ENCODE measurements around the gene DCAF5.

DNA sequence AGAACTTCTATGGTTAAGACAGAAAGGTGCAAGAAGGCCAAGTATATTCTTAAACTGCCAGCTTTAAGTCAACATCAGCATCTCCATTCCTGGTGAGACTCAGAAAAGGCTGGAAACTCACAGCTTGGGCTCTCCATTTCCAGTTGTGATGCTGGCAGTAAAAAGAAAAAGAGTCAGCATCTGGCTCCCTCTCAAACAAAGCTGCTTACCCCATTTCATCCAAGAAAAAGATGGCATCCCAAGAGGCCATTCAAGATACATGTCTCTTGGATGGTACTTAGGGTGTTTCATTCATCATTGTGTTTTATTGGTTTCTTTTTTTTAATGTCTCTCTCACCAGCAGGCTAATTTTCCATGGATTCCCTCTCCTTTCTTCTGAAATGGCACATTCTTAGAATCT, 61.9 kb downstream of the DCAF5 start:
- no peak for TF ChIP-seq POLR2A (IDR thresholded peaks at IDR 0.05)
- TF ChIP-seq, protein P1, sequence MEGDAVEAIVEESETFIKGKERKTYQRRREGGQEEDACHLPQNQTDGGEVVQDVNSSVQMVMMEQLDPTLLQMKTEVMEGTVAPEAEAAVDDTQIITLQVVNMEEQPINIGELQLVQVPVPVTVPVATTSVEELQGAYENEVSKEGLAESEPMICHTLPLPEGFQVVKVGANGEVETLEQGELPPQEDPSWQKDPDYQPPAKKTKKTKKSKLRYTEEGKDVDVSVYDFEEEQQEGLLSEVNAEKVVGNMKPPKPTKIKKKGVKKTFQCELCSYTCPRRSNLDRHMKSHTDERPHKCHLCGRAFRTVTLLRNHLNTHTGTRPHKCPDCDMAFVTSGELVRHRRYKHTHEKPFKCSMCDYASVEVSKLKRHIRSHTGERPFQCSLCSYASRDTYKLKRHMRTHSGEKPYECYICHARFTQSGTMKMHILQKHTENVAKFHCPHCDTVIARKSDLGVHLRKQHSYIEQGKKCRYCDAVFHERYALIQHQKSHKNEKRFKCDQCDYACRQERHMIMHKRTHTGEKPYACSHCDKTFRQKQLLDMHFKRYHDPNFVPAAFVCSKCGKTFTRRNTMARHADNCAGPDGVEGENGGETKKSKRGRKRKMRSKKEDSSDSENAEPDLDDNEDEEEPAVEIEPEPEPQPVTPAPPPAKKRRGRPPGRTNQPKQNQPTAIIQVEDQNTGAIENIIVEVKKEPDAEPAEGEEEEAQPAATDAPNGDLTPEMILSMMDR (IDR thresholded peaks at IDR 0.05), result no peak
